MM.1S (cell line): ENCODE results near the gene USP11.

Experiments used
- DNase-seq: peaks from one replicate; pipeline ENCODE4 v3.0.0-alpha.2; 2015
- H2AFZ ChIP-seq: fragments of 300-600 bp; sonication (generic); 2 replicates; pipeline ENCODE4 v1.6.0; 2016; ENCODE audit warnings: antibody characterized with exemption, low read length
- H3F3A ChIP-seq: fragments of 300-600 bp; sonication (generic); 2 replicates; pipeline ENCODE4 v1.6.1; 2016; ENCODE audit warnings: mild to moderate bottlenecking, antibody characterized with exemption, low read length, moderate library complexity, mixed read lengths; ENCODE audit not compliant: insufficient read depth
- H3K27ac ChIP-seq: fragments of 300-600 bp; sonication (generic); 2 replicates; pipeline ENCODE4 v1.5.1; 2016; ENCODE audit warnings: mild to moderate bottlenecking, low read length
- H3K27me3 ChIP-seq: fragments of 300-600 bp; sonication (generic); replicated peaks from 2 replicates; pipeline ENCODE4 v1.6.0; 2016; ENCODE audit warnings: low read length; ENCODE audit not compliant: insufficient read depth
- H3K36me3 ChIP-seq: fragments of 300-600 bp; sonication (generic); replicated peaks from 2 replicates; pipeline ENCODE4 v1.6.1; 2016; ENCODE audit warnings: mild to moderate bottlenecking, low read length, mixed read lengths; ENCODE audit not compliant: insufficient read depth
- H3K4me1 ChIP-seq: fragments of 300-600 bp; sonication (generic); 2 replicates; pipeline ENCODE4 v1.6.1; 2016; ENCODE audit warnings: low read length, mixed read lengths
- H3K4me2 ChIP-seq: fragments of 300-600 bp; sonication (generic); 2 replicates; pipeline ENCODE4 v1.6.0; 2016; ENCODE audit warnings: low read depth, low read length
- H3K4me3 ChIP-seq: fragments of 300-600 bp; sonication (generic); 2 replicates; pipeline ENCODE4 v1.5.1; 2016; ENCODE audit warnings: low read length, mixed read lengths
- H3K79me2 ChIP-seq: fragments of 300-600 bp; sonication (generic); 2 replicates; pipeline ENCODE4 v1.6.1; 2016; ENCODE audit warnings: mixed run types, low read length, mixed read lengths
- H3K9ac ChIP-seq: fragments of 300-600 bp; sonication (generic); 2 replicates; pipeline ENCODE4 v1.6.1; 2016; ENCODE audit warnings: low read length, mixed read lengths
- H3K9me2 ChIP-seq: fragments of 300-600 bp; sonication (generic); replicated peaks from 2 replicates; pipeline ENCODE4 v1.6.1; 2016; ENCODE audit warnings: mild to moderate bottlenecking, low read length, mixed read lengths; ENCODE audit not compliant: insufficient read depth
- H3K9me3 ChIP-seq: fragments of 300-600 bp; sonication (generic); replicated peaks from 2 replicates; pipeline ENCODE4 v1.6.1; 2016; ENCODE audit warnings: mild to moderate bottlenecking, low read length, mixed read lengths; ENCODE audit not compliant: insufficient read depth
- H4K20me1 ChIP-seq: fragments of 300-600 bp; sonication (generic); 2 replicates; pipeline ENCODE4 v1.6.1; 2016; ENCODE audit warnings: mild to moderate bottlenecking, low read length, moderate library complexity, mixed read lengths; ENCODE audit not compliant: insufficient read depth
- CTCF ChIP-seq: fragments of 300-600 bp; sonication (generic); IDR thresholded peaks from 2 replicates; pipeline ENCODE4 v1.5.1; 2016; ENCODE audit warnings: antibody characterized with exemption, low read length, mixed read lengths
- EZH2 ChIP-seq: fragments of 300-600 bp; sonication (generic); optimal IDR thresholded peaks from 2 replicates; pipeline ENCODE3; 2017; ENCODE audit warnings: low read depth, mild to moderate bottlenecking, antibody characterized with exemption, low read length, mixed read lengths
- EZH2phosphoT487 ChIP-seq: fragments of 300-600 bp; sonication (generic); IDR thresholded peaks from 2 replicates; pipeline ENCODE4 v1.6.1; 2018; ENCODE audit warnings: antibody characterized with exemption, low read length

Gene USP11

GRCh38 chrX:47208108-47208507 is 24.7 kb upstream of the USP11 start:
- no peaks in the 10 kb centered on the region for H4K20me1 ChIP-seq
- DNase-seq: no peak
- peaks cover 3% of the 10 kb centered on the region; the same call in 1 of the 2 replicates for H3K36me3 ChIP-seq
- H3K27ac ChIP-seq: no peak overlapping the region
- no peaks in the 10 kb centered on the region for H3K4me1 ChIP-seq
- no peak overlapping the region for H2AFZ ChIP-seq
- no peak overlapping the region for H3K9ac ChIP-seq
- H3K4me3 ChIP-seq: no peak overlapping the region
- TF ChIP-seq EZH2 (no peak), CTCF (no peak), EZH2phosphoT487 (no peak)
- no peaks in the 10 kb centered on the region for H3K9me3 ChIP-seq
- no peaks in the 10 kb centered on the region for H3K79me2 ChIP-seq
- H3F3A ChIP-seq: no peaks in the 10 kb centered on the region
- H3K9me2 ChIP-seq: no peaks in the 10 kb centered on the region
- H3K27me3 ChIP-seq: no peaks in the 10 kb centered on the region
- H3K4me2 ChIP-seq: no peak overlapping the region

- Histone ChIP-seq H3K27ac (no peak overlapping the region), H3K36me3 (no peaks in the 10 kb centered on the region; the same call in 1 of the 2 replicates), H3K9me2 (no peaks in the 10 kb centered on the region), H3K27me3 (no peaks in the 10 kb centered on the region), H3K4me3 (no peak overlapping the region), H3F3A (no peaks in the 10 kb centered on the region), H3K4me2 (no peak overlapping the region), H3K79me2 (no peaks in the 10 kb centered on the region), H4K20me1 (no peaks in the 10 kb centered on the region), H3K4me1 (no peaks in the 10 kb centered on the region), H3K9me3 (no peaks in the 10 kb centered on the region), H2AFZ (no peak overlapping the region), H3K9ac (no peak overlapping the region)
- TF ChIP-seq CTCF (no peak), EZH2 (no peak), EZH2phosphoT487 (no peak)
- DNase-seq: no peak
These were observed 23.1 kb upstream of the USP11 start for GRCh38 chrX:47209508-47210238.

GRCh38 chrX:47210661-47211425 is 22.0 kb upstream of the USP11 start:
- H3K27me3 ChIP-seq: no peaks in the 10 kb centered on the region
- H3F3A ChIP-seq: no peaks in the 10 kb centered on the region
- no peak overlapping the region for H3K4me3 ChIP-seq
- no peaks in the 10 kb centered on the region for H3K79me2 ChIP-seq
- no peaks in the 10 kb centered on the region for H3K36me3 ChIP-seq
- H3K4me2 ChIP-seq: no peak overlapping the region
- H3K9me3 ChIP-seq: no peaks in the 10 kb centered on the region
- DNase-seq: no peak
- H2AFZ ChIP-seq: no peak overlapping the region
- no peak overlapping the region for H3K27ac ChIP-seq
- no peaks in the 10 kb centered on the region for H3K9me2 ChIP-seq
- no peaks in the 10 kb centered on the region for H3K4me1 ChIP-seq
- no peak overlapping the region for H3K9ac ChIP-seq
- H4K20me1 ChIP-seq: no peaks in the 10 kb centered on the region
- no peak for TF ChIP-seq EZH2
- TF ChIP-seq CTCF: no peak
